HFFc6 (cell line): Measurements from ENCODE around the gene SKAP1. TPM values are rescaled to one million over a fixed set of nuclear protein-coding genes. Genes with fewer than 3 reads are reported as not detected.
"Not testable (repeated sequence)": the region's sequence is repeated elsewhere in the genome, so short reads cannot be mapped to it uniquely, and the experiment has no call there.

ENCODE experiments used
- DNase-seq: peaks from one replicate; pipeline ENCODE4 v3.0.0-alpha.2; 2018
- H3K27ac Mint-ChIP-seq: 2 replicates; pipeline ENCODE4 v1.8.0; 2020; ENCODE audit warnings: mild to moderate bottlenecking, mixed read lengths
- H3K27me3 Mint-ChIP-seq: 2 replicates; pipeline ENCODE4 v1.8.0; 2021; ENCODE audit warnings: mild to moderate bottlenecking, moderate library complexity, mixed read lengths; ENCODE audit not compliant: insufficient read depth
- H3K36me3 Mint-ChIP-seq: 2 replicates; pipeline ENCODE4 v1.8.0; 2021; ENCODE audit warnings: low read depth, mixed read lengths
- H3K4me1 Mint-ChIP-seq: 2 replicates; pipeline ENCODE4 v1.8.0; 2020; ENCODE audit warnings: low read depth, mixed read lengths
- H3K4me3 Mint-ChIP-seq: 2 replicates; pipeline ENCODE4 v1.8.0; 2020; ENCODE audit warnings: mild to moderate bottlenecking, moderate library complexity, mixed read lengths
- H3K9me3 Mint-ChIP-seq: 2 replicates; pipeline ENCODE4 v1.8.0; 2020; ENCODE audit warnings: mild to moderate bottlenecking, mixed read lengths
- CTCF ChIP-seq: fragments of 200-600 bp; sonication (generic); IDR thresholded peaks from 2 replicates; pipeline ENCODE4 v1.5.0; 2021; ENCODE audit warnings: antibody characterized with exemption, mild to moderate bottlenecking
- total RNA-seq, 6 experiments: library from RNA; stranded (reverse); fragmentation: NEBNext Ultra II Directional; extraction: Animal tissue kit (Norgen Biotek cat#: 25700); gene quantifications; 2 replicates in 1 of 6; 3 replicates in 5 of 6; pipeline ENCODE4 v1.2.3, GENCODE V29; 2021

The SKAP1 gene
- total RNA-seq, 6 experiments from 2014 or later: not detected

DNA sequence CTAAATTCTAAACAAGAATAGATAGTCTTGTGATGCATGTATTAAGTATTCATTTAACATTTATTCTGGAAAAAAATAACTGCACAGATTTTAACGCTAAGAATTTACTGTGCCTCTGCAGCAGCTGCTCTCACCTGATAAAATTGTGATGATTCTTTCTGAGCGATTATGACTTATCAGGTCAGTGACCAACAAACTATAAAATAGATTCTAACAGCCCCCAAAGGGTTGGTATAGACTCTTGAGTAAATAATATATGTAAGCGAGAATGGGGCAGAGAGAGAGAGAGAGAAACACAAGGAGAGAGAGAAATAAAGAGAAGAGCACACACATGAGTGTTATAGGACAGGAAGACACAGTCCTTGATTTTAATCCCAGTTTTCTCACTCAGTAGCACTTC is 178.1 kb downstream of the SKAP1 start:
- Mint-ChIP-seq H3K27ac (no peak overlapping the region), H3K27me3 (peaks cover 12% of the 10 kb centered on the region), H3K4me1 (peaks cover 2% of the 10 kb centered on the region), H3K9me3 (no peaks in the 10 kb centered on the region), H3K36me3 (no peaks in the 10 kb centered on the region), H3K4me3 (no peak overlapping the region)
- TF ChIP-seq CTCF: no peak
- DNase-seq: no peak

GRCh38 chr17:48250949-48251348 is 179.1 kb downstream of the SKAP1 start:
- peaks cover 12% of the 10 kb centered on the region for H3K4me1 Mint-ChIP-seq
- no peak for TF ChIP-seq CTCF
- no peak overlapping the region for H3K4me3 Mint-ChIP-seq
- H3K27ac Mint-ChIP-seq: no peak overlapping the region
- H3K27me3 Mint-ChIP-seq: peaks cover 11% of the 10 kb centered on the region
- DNase-seq: no peak
- no peaks in the 10 kb centered on the region for H3K9me3 Mint-ChIP-seq
- no peaks in the 10 kb centered on the region for H3K36me3 Mint-ChIP-seq

DNA sequence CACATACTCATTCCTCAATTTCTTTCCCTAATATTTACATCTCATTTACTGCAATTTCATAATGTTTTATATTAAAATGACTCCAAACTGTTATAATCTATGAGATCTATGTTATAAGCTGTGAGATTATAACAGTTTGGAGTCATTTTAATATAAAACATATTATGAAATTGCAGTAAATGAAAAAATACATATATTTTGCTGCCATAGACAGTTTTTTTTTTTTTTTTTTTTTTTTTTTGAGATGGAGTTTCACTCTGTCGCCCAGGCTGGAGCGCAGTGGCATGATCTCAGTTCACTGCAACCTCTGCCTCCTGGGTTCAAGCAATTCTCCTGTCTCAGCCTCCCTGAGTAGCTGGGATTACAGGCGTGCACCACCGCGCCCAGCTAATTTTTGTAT is 180.0 kb downstream of the SKAP1 start:
- not testable (repeated sequence) for H3K36me3 Mint-ChIP-seq, H3K9me3 Mint-ChIP-seq, DNase-seq, H3K4me3 Mint-ChIP-seq, H3K27ac Mint-ChIP-seq
- peaks cover 15% of the 10 kb centered on the region for H3K4me1 Mint-ChIP-seq
- H3K27me3 Mint-ChIP-seq: peaks cover 11% of the 10 kb centered on the region

DNA sequence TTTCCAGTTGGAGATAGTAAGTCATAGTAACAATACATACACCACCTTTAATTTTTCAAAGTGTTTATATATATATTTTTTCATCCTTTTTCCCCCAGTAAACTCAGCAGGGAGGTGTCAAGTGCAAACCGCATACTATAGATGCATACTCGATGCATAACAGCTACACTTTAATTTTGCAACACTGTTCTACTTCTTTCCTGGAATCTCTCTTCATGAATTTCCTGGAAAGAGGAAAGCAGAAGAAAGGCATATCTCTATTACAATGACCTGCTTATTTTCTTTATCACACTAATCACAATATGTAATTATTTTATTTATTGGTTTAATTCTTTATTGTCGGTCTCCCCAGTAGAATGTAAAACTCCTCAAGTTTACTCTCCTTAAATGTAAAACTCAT is 182.4 kb downstream of the SKAP1 start:
- H3K9me3 Mint-ChIP-seq: no peaks in the 10 kb centered on the region
- H3K27ac Mint-ChIP-seq: no peak overlapping the region
- peaks cover 35% of the 10 kb centered on the region for H3K4me1 Mint-ChIP-seq
- H3K36me3 Mint-ChIP-seq: no peaks in the 10 kb centered on the region
- no peak for TF ChIP-seq CTCF
- H3K4me3 Mint-ChIP-seq: no peak overlapping the region
- H3K27me3 Mint-ChIP-seq: peaks cover 4% of the 10 kb centered on the region
- no peak for DNase-seq

DNA sequence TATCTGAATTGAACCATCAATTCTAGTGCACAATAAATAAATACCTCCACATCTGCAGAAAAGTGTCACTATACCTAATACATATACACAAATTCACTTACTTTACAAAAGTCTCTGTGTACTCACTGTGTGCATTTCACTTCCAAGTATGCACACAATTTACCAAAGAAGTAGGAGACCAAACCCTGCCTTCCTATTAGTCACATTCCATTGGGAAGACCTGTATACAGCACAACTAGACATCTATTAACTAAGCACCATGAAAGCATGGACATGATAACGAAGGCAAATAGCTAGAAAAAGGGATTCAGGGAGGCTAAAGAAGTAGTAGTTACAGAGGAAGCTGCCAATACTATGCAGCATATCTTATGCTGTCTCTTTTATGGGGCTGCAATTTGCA is 183.0 kb downstream of the SKAP1 start:
- Mint-ChIP-seq H3K9me3 (no peaks in the 10 kb centered on the region), H3K36me3 (no peaks in the 10 kb centered on the region), H3K27me3 (peaks cover 4% of the 10 kb centered on the region), H3K4me3 (no peak overlapping the region), H3K27ac (no peak overlapping the region), H3K4me1 (peaks cover 35% of the 10 kb centered on the region)
- TF ChIP-seq CTCF: no peak
- no peak for DNase-seq

DNA sequence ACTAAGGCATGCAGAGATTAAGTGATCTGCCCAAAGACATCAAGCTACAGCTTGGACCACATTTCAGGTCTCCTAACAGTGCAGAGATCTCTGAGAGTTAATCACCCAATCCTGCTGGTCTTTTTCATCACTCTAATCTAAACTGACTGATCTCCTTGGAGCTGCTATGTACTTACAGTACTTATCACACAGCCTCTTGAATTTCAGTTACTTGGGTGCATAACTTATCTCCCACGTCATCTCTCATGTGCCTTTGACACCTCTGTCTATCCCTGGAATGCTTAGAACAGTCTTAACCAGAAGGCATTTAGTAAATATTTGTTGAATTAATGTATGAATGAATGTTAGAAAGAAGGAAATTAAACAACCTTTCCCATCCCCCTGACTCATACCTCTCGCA is 183.4 kb downstream of the SKAP1 start:
- peak; percentile 51 for DNase-seq
- Mint-ChIP-seq H3K36me3 (no peaks in the 10 kb centered on the region), H3K27me3 (peaks cover 4% of the 10 kb centered on the region), H3K27ac (no peak overlapping the region), H3K4me3 (no peak overlapping the region), H3K9me3 (no peaks in the 10 kb centered on the region), H3K4me1 (peaks cover 39% of the 10 kb centered on the region)
- no peak for TF ChIP-seq CTCF

DNA sequence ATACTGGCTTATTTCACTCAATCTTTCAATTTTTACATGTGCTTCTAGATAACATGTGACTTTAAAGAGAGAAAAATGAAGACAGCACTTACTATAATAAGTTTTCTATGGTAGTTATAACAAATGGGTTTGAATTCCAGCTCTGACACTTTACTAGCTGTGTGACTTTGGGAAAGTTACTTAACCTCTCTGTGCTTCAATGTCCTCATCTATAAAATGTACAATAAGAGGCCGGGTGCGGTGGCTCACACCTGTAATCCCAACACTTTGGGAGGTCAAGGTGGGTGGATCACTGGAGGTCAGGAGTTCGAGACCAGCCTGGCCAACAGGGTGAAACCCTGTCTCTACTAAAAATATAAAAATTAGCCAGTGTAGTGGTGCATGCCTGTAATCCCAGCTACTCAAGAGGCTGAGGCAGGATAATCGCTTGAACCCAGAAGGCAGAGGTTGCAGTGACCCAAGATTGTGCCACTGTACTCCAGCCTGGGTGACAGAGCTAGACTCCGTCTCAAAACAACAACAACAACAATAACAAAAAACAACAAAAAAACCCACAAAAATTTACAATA is 184.5 kb downstream of the SKAP1 start:
- not testable (repeated sequence) for H3K9me3 Mint-ChIP-seq, H3K27ac Mint-ChIP-seq, H3K4me3 Mint-ChIP-seq, DNase-seq, H3K27me3 Mint-ChIP-seq, H3K36me3 Mint-ChIP-seq
- H3K4me1 Mint-ChIP-seq: peaks cover 50% of the 10 kb centered on the region
